Measurements from ENCODE around the gene SAE1.

The SAE1 gene

DNA sequence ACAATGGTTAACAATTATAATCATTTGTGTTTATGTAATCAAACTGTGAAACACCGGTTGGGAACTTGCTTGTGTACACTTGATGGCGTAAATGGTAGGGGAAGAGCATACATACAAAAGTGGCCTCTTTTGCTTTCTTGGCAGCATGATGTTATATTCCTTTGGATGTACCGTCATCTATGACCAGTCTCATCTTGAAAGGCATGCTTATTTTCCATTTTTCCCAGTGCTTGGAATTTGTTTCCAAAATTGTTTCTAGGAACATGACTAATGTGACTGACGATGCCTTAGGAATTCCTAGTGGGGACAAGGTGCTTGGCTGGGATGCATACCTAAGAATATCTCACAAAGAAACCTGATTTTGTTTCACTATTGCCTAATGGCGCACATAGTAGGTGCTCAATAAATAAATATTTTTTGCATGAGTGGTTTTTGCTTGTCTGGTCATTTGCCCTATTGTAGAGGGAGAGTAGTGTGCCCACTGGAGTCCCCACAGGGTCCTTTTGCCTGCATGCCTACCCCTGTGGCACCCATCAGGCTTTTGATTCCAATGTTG is 45.5 kb downstream of the SAE1 start:
- Histone ChIP-seq H3K4me3 (ENCODE audit: insufficient read depth in 1 of 2, low read depth in 1 of 2, low read length in 2 of 2) (no peak overlapping the region), H3K9ac (ENCODE audit: low read length) (no peak overlapping the region), H2BK5ac (ENCODE audit: low read depth, low read length, poor library complexity, severe bottlenecking) (no peak overlapping the region), H3K18ac (ENCODE audit: low read depth in 1 of 2, low read length in 2 of 2) (no peak overlapping the region), H3K27me3 (ENCODE audit: control insufficient read depth in 1 of 2, insufficient read depth in 1 of 2, low read length in 2 of 2) (no peaks in the 10 kb centered on the region), H2AFZ (ENCODE audit: low read depth, low read length) (no peak overlapping the region), H3K36me3 (ENCODE audit: control insufficient read depth in 1 of 2, insufficient read depth in 2 of 2, low read depth in 1 of 2, low read length in 2 of 2) (peaks cover 30 to 53% of the 10 kb centered on the region in 2 experiments), H3K4me2 (ENCODE audit: low read length, poor library complexity, severe bottlenecking) (no peak overlapping the region), H3K4me1 (ENCODE audit: control insufficient read depth, insufficient read depth, low read depth, low read length) (peaks cover 5% of the 10 kb centered on the region), H3K14ac (ENCODE audit: low read length in 2 of 2) (no peak overlapping the region), H4K91ac (ENCODE audit: low read length) (no peak overlapping the region), H2BK15ac (ENCODE audit: low read depth, poor library complexity, severe bottlenecking) (no peak overlapping the region), H3K9me3 (ENCODE audit: control insufficient read depth, low read length) (no peaks in the 10 kb centered on the region), H4K8ac (ENCODE audit: low read length) (no peak overlapping the region), H3K27ac (ENCODE audit: low read length, poor library complexity, severe bottlenecking) (peak overlapping the region; percentile 56), H2BK120ac (ENCODE audit: low read depth, low read length) (no peak overlapping the region), H3K4ac (ENCODE audit: low read depth in 1 of 2, low read length in 2 of 2) (no peak overlapping the region), H3K23ac (ENCODE audit: low read length in 2 of 2) (no peak overlapping the region), H2BK12ac (ENCODE audit: low read length in 2 of 2) (no peak overlapping the region), H2AK5ac (ENCODE audit: low read length, severe bottlenecking) (no peak overlapping the region), H3K79me1 (replicated peaks; ENCODE audit: low read length, poor library complexity, severe bottlenecking) (peaks cover 13% of the 10 kb centered on the region)
- DNase-seq, result peak; percentile 66
- 79% methylated on average over 5 of the region's 5 CpGs for WGBS

DNA sequence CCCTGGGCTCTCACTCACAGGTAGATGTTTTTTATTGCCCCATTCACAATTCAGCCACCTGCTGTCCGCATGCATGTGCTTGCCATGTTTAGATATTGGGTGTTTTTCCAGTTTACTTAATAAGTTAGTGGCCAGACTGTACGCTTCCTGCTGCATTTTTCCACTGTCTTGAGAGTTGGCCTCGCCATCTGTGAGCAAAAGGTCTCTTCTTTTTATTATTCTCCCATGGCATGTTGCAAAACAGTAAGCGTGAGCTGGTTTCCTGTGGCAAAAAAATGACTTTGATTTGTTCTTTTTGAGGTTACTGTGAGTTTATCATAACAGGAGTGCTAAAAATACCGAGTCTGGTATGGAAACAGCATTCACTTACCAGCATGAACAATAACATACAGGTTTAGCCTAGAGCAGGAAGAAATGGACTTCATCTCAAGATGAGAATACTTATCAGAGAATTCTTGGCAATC is 46.0 kb downstream of the SAE1 start:
- no peak overlapping the region for H2BK15ac ChIP-seq (ENCODE audit: low read depth, poor library complexity, severe bottlenecking)
- H4K91ac ChIP-seq (ENCODE audit: low read length), result no peak overlapping the region
- WGBS, result 68% methylated on average over 4 of the region's 5 CpGs
- no peak overlapping the region for H3K4ac ChIP-seq (ENCODE audit: low read depth in 1 of 2, low read length in 2 of 2)
- no peak overlapping the region for H2BK12ac ChIP-seq (ENCODE audit: low read length in 2 of 2)
- H3K27me3 ChIP-seq (ENCODE audit: control insufficient read depth in 1 of 2, insufficient read depth in 1 of 2, low read length in 2 of 2), result no peaks in the 10 kb centered on the region
- H3K14ac ChIP-seq (ENCODE audit: low read length in 2 of 2), result no peak overlapping the region
- no peak overlapping the region for H2BK120ac ChIP-seq (ENCODE audit: low read depth, low read length)
- H4K8ac ChIP-seq (ENCODE audit: low read length), result no peak overlapping the region
- peak overlapping the region; percentile 56 for H3K27ac ChIP-seq (ENCODE audit: low read length, poor library complexity, severe bottlenecking)
- H3K36me3 ChIP-seq (ENCODE audit: control insufficient read depth in 1 of 2, insufficient read depth in 2 of 2, low read depth in 1 of 2, low read length in 2 of 2), result peaks cover 27 to 53% of the 10 kb centered on the region in 2 experiments
- H3K79me1 ChIP-seq (replicated peaks; ENCODE audit: low read length, poor library complexity, severe bottlenecking), result peaks cover 14% of the 10 kb centered on the region
- no peak overlapping the region for H3K23ac ChIP-seq (ENCODE audit: low read length in 2 of 2)
- peak overlapping the region; percentile 25 for H3K9ac ChIP-seq (ENCODE audit: low read length)
- H3K4me2 ChIP-seq (ENCODE audit: low read length, poor library complexity, severe bottlenecking), result no peak overlapping the region
- no peak overlapping the region for H2AFZ ChIP-seq (ENCODE audit: low read depth, low read length)
- no peak overlapping the region for H2BK5ac ChIP-seq (ENCODE audit: low read depth, low read length, poor library complexity, severe bottlenecking)
- H3K18ac ChIP-seq (ENCODE audit: low read depth in 1 of 2, low read length in 2 of 2), result no peak overlapping the region
- H3K9me3 ChIP-seq (ENCODE audit: control insufficient read depth, low read length), result no peaks in the 10 kb centered on the region
- peak; percentile 92 for DNase-seq
- H3K4me1 ChIP-seq (ENCODE audit: control insufficient read depth, insufficient read depth, low read depth, low read length), result peaks cover 5% of the 10 kb centered on the region
- no peak overlapping the region for H3K4me3 ChIP-seq (ENCODE audit: insufficient read depth in 1 of 2, low read depth in 1 of 2, low read length in 2 of 2)
- no peak overlapping the region for H2AK5ac ChIP-seq (ENCODE audit: low read length, severe bottlenecking)

DNA sequence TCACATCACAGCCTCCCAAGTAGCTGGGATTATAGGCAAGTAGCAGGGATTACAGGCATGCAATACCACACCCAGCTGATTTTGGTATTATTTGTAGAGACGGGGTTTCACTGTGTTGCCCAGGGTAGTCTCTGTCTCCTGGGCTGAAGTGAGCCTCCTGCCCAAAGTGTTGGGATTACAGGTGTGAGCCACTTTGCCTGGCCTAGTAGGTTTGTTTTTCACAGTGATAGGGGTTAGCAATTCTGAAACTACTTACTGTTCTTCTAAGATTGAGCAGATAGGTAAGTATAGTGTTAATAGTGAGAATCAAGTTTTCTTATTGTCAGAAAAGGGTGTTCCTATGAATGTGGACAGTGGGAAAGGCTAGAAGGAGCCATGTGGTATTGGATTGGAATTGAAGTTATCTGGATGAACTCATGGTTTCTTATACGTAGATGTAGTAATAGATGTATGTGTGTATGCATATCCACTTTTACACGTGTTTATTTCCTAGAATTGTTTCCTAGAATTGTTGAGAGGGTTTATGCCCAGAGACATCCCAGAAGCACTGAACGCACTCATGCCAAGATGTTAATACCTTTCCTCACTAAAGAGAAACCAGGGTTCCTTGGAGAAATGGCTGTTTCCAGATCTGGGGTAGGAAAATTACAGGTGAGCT is 49.1 kb downstream of the SAE1 start:
- Histone ChIP-seq H3K4me2 (ENCODE audit: low read length, poor library complexity, severe bottlenecking) (no peak overlapping the region), H2BK12ac (ENCODE audit: low read length in 2 of 2) (no peak overlapping the region), H3K4me3 (ENCODE audit: insufficient read depth in 1 of 2, low read depth in 1 of 2, low read length in 2 of 2) (no peak overlapping the region), H3K23ac (ENCODE audit: low read length in 2 of 2) (no peak overlapping the region), H2BK5ac (ENCODE audit: low read depth, low read length, poor library complexity, severe bottlenecking) (no peak overlapping the region), H3K14ac (ENCODE audit: low read length in 2 of 2) (no peak overlapping the region), H2BK15ac (ENCODE audit: low read depth, poor library complexity, severe bottlenecking) (no peak overlapping the region), H2AK5ac (ENCODE audit: low read length, severe bottlenecking) (no peak overlapping the region), H4K8ac (ENCODE audit: low read length) (no peak overlapping the region), H3K27me3 (ENCODE audit: control insufficient read depth in 1 of 2, insufficient read depth in 1 of 2, low read length in 2 of 2) (no peaks in the 10 kb centered on the region), H2AFZ (ENCODE audit: low read depth, low read length) (no peak overlapping the region), H3K4me1 (ENCODE audit: control insufficient read depth, insufficient read depth, low read depth, low read length) (peaks cover 11% of the 10 kb centered on the region), H3K79me1 (replicated peaks; ENCODE audit: low read length, poor library complexity, severe bottlenecking) (peaks cover 28% of the 10 kb centered on the region), H4K91ac (ENCODE audit: low read length) (no peak overlapping the region), H3K9me3 (ENCODE audit: control insufficient read depth, low read length) (no peaks in the 10 kb centered on the region), H3K27ac (ENCODE audit: low read length, poor library complexity, severe bottlenecking) (no peak overlapping the region), H3K9ac (ENCODE audit: low read length) (no peak overlapping the region), H2BK120ac (ENCODE audit: low read depth, low read length) (no peak overlapping the region), H3K18ac (ENCODE audit: low read depth in 1 of 2, low read length in 2 of 2) (no peak overlapping the region), H3K36me3 (ENCODE audit: control insufficient read depth in 1 of 2, insufficient read depth in 2 of 2, low read depth in 1 of 2, low read length in 2 of 2) (peaks cover 30 to 57% of the 10 kb centered on the region in 2 experiments), H3K4ac (ENCODE audit: low read depth in 1 of 2, low read length in 2 of 2) (no peak overlapping the region)
- no peak for DNase-seq
- WGBS, result 94% methylated on average over 4 of the region's 4 CpGs

DNA sequence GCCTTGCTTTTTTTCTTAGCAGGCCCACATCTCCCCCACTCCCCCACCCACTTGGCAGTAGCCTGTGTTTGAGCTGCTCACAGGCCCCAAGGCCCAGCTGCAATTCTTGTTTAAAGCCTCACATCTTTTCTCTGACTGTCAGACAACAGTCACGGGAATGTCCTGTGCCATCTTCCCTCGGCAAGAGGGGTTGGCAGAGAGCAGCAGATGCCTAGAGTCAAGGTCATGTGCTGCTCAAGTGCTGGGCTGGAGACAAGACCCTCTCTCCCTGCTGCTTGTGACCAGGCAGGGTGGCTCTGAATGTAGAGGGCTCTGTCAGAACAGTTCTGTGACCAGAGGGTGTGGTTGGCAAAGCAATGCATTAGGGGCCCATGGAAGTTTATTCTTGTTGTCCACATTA is 53.0 kb downstream of the SAE1 start:
- Histone ChIP-seq H3K9me3 (ENCODE audit: control insufficient read depth, low read length) (no peaks in the 10 kb centered on the region), H3K27ac (ENCODE audit: low read length, poor library complexity, severe bottlenecking) (no peak overlapping the region), H3K9ac (ENCODE audit: low read length) (no peak overlapping the region)

More for the DNA sequence above, 53.0 kb downstream of the SAE1 start:
- peak overlapping the region in 1 of 2 experiments; percentile 8 for H3K4me3 ChIP-seq (ENCODE audit: insufficient read depth in 1 of 2, low read depth in 1 of 2, low read length in 2 of 2)
- peaks cover 16% of the 10 kb centered on the region for H3K4me1 ChIP-seq (ENCODE audit: control insufficient read depth, insufficient read depth, low read depth, low read length)
- H3K14ac ChIP-seq (ENCODE audit: low read length in 2 of 2), result no peak overlapping the region
- no peak overlapping the region for H2AK5ac ChIP-seq (ENCODE audit: low read length, severe bottlenecking)
- H2BK15ac ChIP-seq (ENCODE audit: low read depth, poor library complexity, severe bottlenecking), result no peak overlapping the region
- DNase-seq, result no peak
- H3K4ac ChIP-seq (ENCODE audit: low read depth in 1 of 2, low read length in 2 of 2), result no peak overlapping the region
- H3K36me3 ChIP-seq (ENCODE audit: control insufficient read depth in 1 of 2, insufficient read depth in 2 of 2, low read depth in 1 of 2, low read length in 2 of 2), result peaks cover 24 to 61% of the 10 kb centered on the region in 2 experiments
- H4K8ac ChIP-seq (ENCODE audit: low read length), result no peak overlapping the region
- H2BK12ac ChIP-seq (ENCODE audit: low read length in 2 of 2), result no peak overlapping the region
- 98% methylated on average over 2 of the region's 2 CpGs for WGBS
- no peak overlapping the region for H3K4me2 ChIP-seq (ENCODE audit: low read length, poor library complexity, severe bottlenecking)
- H4K91ac ChIP-seq (ENCODE audit: low read length), result peak overlapping the region; percentile 75
- H3K23ac ChIP-seq (ENCODE audit: low read length in 2 of 2), result no peak overlapping the region
- H3K79me1 ChIP-seq (replicated peaks; ENCODE audit: low read length, poor library complexity, severe bottlenecking), result peaks cover 33% of the 10 kb centered on the region
- no peak overlapping the region for H2BK5ac ChIP-seq (ENCODE audit: low read depth, low read length, poor library complexity, severe bottlenecking)
- no peak overlapping the region for H3K18ac ChIP-seq (ENCODE audit: low read depth in 1 of 2, low read length in 2 of 2)
- no peak overlapping the region for H2BK120ac ChIP-seq (ENCODE audit: low read depth, low read length)
- no peak overlapping the region for H2AFZ ChIP-seq (ENCODE audit: low read depth, low read length)
- no peaks in the 10 kb centered on the region for H3K27me3 ChIP-seq (ENCODE audit: control insufficient read depth in 1 of 2, insufficient read depth in 1 of 2, low read length in 2 of 2)
